Retinal pigment epithelial cell (primary cell): ENCODE results near the gene SLC7A7.
"Not testable (repeated sequence)": the region's sequence is repeated elsewhere in the genome, so short reads cannot be mapped to it uniquely, and the experiment has no call there.

Experiments used
- DNase-seq: peaks from one replicate; pipeline ENCODE4 v3.0.0-alpha.2; 2010; ENCODE audit warnings: low read depth
- H3K4me3 ChIP-seq: 2 replicates; pipeline ENCODE4 v1.5.1; 2011; ENCODE audit warnings: mild to moderate bottlenecking, low read length, control low read depth, moderate library complexity
- CTCF ChIP-seq: conservative IDR thresholded peaks from 2 replicates; pipeline ENCODE4 v1.5.1; 2011; ENCODE audit warnings: low read depth, low read length, control low read depth, inconsistent platforms

The SLC7A7 gene

GRCh38 chr14:22814941-22815713, at the start of gene SLC7A7:
Gene SLC7A7, minus strand, starts transcription at chr14:22815435. Its CDS starts 2,037 bp downstream, at chr14:22813398.
- no peak within 1 kb of the TSS for H3K4me3 ChIP-seq
- no peak for DNase-seq
- no peak for TF ChIP-seq CTCF

GRCh38 chr14:22864979-22865378, 49.7 kb upstream of the SLC7A7 start:
- no peak for TF ChIP-seq CTCF

GRCh38 chr14:22861651-22862050, 46.4 kb upstream of the SLC7A7 start:
- TF ChIP-seq CTCF = no peak
- no peak for DNase-seq
- no peak overlapping the region for H3K4me3 ChIP-seq

More at GRCh38 chr14:22864979-22865378, 49.7 kb upstream of the SLC7A7 start:
- no peak for DNase-seq
- no peak overlapping the region for H3K4me3 ChIP-seq

- not testable (repeated sequence) for DNase-seq, H3K4me3 ChIP-seq
Measured at GRCh38 chr14:22860377-22860776, 45.1 kb upstream of the SLC7A7 start.

GRCh38 chr14:22856428-22856827, 41.2 kb upstream of the SLC7A7 start:
- TF ChIP-seq CTCF = no peak
- H3K4me3 ChIP-seq = no peak overlapping the region
- no peak for DNase-seq

GRCh38 chr14:22854963-22855724, 39.9 kb upstream of the SLC7A7 start:
- DNase-seq = no peak
- H3K4me3 ChIP-seq = no peak overlapping the region
- TF ChIP-seq CTCF = no peak

GRCh38 chr14:22854296-22854695, 39.1 kb upstream of the SLC7A7 start:
- not testable (repeated sequence) for DNase-seq, H3K4me3 ChIP-seq
